Measurements from ENCODE around the gene UIMC1.
"Not testable (repeated sequence)": the region's sequence is repeated elsewhere in the genome, so short reads cannot be mapped to it uniquely, and the experiment has no call there.

Gene UIMC1

DNA sequence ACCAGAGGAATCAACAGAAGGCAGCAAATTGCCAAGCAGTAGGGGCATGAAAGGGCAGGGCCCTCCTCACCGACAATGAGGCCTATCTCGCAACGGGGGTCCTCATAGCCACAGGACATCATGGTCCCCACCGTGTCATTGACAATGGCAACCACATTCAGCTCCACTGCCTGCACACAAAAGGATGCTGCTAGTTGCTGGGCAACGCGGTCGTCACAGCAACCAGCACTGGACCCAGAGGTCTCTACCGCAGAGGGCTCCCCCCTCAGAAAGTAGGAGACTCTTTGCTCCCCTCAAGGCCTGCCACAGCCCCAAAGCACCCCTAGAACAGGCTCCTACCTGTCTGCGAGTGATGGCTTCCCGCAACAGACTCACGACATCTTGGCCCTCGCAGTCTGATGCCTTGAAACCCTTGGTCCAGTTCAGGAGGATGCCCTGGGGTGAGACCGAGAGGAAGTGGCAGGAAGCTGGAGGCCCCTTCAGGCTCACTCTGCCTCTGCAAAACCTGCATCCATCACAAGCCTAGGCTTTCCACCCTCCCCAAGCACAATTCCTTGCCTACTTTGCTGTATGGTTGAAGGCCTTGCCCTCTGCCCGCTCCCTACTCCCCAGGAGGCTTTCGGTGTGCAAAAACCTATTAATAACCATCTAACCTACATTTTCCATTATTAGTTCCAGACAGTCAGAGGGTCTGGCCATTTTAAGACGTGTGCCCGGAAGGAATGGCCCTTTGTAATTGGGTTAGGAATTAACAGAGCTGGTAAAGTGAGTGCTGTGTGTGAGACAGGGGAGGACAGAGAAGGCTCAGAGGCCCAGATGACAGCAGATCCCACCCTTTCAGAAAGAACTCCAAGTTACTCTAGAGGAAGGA is 122.6 kb downstream of the UIMC1 start:
- no peak for DNase-seq (ENCODE audit: low spot score)

DNA sequence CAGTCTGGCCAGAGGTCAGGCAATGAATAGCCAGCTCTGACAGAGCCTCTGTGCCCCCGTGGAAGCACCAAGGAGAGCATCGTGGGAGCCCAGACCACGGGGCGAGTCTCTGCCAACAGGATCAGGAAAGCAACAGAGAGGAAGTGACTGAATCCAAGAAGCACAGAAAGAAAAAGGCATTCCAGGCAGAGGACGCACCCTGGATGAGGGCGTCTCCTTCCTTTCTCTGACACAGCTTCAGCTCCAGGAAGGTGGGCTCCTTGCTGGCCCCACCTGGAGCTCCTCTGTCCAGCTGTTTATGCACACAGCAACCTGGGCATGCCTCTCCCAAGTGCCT is 124.0 kb downstream of the UIMC1 start:
- no peak for DNase-seq (ENCODE audit: low spot score)

DNA sequence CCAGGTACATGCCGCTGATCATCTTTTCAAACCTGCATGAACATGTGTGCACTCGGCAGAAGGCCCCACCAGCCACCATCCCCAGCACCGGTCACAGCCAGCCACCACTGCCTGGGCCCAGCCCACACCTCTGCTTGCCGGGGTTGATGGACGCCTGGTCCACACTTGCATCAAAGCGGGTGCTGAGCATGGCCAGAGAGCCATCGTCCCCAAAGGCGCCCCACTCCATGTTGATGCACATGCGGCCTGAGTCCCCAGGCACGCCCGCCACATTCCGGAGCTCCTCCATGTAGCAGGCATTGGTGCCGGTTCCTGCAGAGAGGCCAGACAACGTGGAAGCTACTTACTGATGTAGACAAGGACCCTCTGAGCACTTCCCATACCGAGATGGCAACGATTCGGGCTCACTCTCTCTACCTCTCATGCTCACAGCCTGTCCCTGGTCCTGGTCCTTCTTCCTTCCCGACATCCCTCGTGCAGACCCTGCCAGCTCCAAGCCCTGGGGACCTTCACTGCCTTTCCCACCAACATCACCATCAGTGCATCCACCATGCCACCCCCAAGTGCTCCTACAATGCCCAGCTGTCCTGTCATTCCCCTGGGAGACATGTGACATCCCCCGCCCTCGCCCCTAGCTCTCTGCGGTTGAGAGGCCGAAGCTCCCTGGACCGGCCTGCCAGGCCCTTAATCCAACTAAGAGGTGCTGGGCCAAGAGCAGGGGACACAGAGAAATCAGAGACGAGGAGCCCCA is 124.6 kb downstream of the UIMC1 start:
- no peak for DNase-seq (ENCODE audit: low spot score)

DNA sequence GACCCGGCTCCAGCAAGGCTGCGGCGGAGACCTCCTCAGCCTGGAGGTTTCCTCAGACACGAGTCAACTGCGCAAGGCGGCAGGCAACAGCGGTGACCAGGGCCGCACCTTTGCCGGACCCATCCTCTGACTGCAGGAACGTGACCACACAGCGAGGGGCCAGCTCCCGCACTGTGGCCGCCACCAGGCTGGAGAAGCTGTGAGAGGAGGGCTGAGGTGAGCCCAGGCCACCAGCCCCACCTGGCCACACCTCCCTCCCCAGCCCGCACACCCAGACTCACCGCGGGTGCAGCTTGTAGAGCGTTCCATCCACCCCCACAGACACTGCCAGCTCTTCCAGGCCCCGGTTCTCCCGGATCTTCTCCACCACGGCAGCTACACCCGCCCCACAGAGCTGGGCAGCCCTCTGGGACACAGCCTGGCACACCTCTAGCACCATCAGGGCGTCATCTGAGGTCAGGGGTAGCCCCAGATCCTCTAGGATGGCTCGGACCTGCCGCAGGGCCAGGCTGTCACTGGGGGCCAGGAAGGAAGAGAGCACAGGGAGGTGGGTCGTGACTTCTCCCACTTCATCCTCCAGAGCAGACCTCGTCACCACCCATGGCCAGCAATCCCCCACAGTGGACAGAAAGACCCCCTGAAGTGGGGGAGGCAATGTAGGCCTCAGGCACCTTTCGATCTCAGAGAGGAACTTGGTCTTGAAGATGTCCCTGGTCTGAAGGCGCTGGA is 125.4 kb downstream of the UIMC1 start:
- DNase-seq (ENCODE audit: low spot score) = no peak

DNA sequence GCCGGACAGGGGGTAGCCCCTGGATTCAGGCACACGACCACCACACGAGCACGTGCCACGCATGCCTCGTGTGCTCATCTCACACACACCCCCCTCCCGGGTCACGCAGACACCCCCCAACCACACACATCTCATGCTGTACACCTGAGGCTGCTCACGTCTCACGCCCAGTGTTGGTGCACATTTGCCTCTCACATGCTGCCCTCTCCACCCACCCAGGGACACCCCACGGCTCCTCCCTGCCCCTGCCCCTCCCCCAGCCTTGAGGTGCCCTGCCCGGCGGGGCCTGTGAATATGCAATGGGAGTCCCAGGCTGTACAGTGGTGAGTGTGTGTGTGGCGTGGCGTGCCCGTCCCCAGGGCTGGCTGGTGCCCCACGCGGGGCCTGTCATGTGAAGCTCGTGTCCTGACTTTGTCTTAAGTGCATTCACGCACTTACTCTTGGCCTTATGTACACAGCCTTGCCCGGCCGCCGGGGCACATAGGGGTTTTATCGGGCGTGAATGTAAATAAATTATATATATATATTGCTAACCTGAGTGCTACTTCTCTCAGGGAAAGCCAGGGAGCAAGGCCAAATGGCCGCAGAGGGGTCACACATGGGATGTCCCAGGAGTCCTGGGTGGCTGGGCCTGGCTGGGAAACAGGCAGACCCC is 126.1 kb downstream of the UIMC1 start:
- no peak for DNase-seq (ENCODE audit: low spot score)

DNA sequence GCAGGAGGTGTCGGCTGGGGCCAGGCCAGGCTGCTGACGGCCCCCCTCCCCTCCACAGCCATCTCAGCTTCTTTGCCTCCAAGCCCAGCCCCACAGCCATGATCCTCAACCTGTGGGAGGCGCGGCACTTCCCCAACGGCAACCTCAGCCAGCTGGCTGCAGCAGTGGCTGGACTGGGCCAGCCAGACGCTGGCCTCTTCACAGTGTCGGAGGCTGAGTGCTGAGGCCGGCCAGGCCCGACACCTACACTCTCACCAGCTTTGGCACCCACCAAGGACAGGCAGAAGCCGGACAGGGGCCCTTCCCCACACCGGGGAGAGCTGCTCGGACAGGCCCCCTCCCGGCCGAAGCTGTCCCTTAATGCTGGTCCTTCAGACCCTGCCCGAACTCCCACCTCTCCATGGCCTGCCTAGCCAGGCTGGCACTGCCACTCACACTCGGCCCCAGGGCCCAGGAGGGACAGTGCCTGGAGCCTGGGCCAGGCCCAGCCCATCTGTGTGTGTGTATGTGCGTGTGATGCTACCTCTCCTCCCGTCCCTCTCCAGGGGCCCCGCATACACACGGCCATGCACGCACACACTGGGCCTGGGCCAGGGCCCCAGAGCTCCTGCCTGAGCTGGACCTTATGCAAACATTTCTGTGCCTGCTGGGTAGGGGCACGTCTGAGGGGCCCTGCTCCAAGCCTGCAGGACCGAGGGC is 126.8 kb downstream of the UIMC1 start:
- no peak for DNase-seq (ENCODE audit: low spot score)

DNA sequence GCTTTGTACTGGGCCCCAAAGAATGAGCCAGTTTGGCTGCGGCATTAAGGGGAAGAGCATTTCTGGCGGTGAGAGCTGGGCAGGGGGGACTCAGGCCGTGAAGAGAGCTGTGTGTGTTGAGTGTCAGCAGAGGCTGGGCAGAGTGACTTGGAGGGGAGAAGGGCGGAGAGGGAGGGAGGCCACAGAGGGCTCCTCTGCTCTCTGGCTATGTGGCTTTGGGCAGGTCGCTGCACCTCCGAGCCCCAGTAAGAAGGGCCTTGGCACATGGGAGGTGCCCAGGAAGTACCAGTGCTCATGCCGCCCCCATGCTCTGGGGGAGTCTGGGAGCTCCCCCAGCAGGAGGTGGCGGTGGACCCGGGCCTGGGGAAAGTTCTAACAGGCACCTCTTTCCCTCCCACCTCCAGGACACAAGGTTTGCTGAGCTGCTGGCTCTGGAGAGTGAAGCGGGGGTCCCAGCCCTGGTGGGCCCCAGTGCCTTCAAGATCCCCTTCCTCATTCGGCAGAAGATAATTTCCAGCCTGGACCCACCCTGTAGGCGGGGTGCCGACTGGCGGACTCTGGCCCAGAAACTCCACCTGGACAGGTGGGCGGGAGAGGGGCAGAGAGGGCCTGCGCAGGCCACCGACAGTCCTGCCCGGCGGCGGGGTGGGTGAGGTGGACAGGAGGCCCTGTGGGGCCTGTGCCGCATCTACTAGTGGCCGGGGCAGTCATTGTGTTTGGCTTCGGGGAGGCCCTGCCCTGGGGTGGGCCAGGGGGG is 127.5 kb downstream of the UIMC1 start:
- DNase-seq (ENCODE audit: low spot score) = no peak

DNA sequence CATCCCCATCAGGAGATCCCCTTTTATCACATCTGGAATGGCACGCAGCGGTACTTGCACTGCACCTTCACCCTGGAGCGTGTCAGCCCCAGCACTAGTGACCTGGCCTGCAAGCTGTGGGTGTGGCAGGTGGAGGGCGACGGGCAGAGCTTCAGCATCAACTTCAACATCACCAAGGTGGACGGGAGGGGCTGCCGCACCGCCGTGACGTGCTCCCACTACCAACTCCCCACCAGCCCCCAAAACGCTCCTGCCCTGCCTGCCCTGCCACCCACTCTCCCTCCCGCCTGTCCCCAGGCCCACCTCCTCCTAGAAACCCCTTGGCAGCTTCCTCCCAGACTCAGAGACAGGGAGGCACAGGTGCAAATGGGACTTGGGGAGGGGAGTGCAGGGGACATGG is 128.1 kb downstream of the UIMC1 start:
- DNase-seq (ENCODE audit: low spot score) = no peak

DNA sequence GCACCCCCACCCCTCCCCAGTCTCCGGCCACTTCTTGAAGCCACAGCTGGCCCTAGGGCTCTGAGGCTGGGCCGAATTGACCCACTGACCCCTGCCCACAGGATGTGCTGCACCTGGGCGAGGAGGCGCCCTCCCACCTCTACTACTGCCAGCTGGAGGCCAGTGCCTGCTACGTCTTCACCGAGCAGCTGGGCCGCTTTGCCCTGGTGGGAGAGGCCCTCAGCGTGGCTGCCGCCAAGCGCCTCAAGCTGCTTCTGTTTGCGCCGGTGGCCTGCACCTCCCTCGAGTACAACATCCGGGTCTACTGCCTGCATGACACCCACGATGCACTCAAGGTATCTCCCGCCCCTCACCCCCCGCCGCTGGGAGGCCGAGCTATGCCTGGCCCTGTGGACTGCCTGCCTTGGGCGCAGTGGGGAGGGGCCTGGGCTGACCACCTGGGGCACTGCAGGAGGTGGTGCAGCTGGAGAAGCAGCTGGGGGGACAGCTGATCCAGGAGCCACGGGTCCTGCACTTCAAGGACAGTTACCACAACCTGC is 128.7 kb downstream of the UIMC1 start:
- no peak for DNase-seq (ENCODE audit: low spot score)

DNA sequence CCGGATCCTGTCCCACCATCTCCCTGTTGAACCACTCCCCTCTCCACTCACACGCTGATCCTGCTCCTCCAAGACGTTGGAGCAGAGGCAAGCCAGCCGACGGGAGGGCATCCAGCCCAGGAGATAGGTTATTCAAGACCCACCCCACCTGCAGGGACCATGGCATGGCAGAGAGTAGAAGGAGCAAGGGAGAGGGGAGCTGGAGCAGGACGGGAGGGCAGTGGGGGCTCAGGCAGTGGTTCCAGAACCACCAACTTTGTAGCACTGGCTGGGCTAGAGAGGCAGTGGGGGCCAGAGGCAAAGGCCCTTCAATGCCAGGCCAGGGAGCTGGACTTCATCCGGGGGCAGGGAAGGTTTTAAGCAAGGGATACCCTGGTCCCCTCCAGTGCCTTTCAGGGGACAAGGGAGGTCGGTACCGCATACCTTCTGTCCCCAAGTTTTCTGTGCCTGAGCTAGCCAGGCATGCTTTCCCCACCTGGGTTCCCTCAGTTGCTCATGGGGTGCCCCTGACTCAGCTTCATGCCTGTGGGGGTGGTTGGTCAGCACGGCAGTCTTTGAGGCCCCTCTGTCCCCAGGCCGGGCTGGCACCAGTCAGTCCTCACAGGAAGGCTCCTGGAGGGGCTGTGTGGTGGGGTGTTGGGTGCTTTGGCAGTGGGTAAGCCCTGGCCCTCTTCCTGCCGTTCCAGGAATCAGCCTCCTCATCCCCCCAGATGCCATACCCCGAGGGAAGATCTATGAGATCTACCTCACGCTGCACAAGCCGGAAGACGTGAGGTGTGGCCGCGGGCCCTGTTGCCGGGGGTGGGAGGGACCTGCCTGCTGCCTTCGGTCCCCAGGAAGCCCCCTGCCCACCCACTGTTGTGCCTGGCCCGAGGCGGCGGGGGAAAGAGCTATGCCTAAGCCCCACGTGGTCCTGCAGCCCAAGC is 129.8 kb downstream of the UIMC1 start:
- DNase-seq (ENCODE audit: low spot score) = no peak

DNA sequence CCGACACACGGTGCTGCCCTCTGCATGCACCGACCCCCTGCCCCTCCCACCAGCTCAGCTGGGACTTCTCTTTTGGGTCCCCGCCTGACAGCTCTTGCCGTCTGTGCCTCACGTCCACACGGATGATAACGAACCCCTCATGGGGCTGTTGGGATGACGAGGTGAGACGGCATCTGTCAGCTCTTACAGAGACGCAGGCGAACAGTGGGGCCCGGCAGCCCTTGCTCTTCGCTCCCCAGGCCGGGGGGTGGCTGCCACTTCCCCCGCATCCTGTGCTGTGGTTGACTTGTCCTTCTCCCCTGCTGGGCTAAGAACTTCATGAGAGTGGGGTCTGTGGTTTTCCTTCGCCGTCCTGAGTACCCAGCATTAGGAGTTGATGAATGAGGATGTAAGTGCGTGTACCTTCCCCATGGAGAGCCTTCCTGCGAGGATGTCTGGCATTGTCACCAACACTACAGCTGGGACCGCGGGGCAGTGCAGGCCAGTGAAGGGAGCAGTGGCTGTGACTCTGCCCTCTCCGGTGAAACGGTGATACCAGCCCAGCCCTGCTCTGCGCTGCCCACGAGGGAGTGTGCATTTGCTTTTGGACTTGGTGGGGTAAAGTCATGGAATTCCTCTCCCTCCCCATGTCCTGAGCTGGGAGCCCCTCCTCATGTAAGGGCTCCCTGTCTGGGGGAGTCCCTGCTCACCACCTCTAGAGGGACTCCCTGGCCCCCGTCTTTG is 130.6 kb downstream of the UIMC1 start:
- DNase-seq (ENCODE audit: low spot score) = no peak

DNA sequence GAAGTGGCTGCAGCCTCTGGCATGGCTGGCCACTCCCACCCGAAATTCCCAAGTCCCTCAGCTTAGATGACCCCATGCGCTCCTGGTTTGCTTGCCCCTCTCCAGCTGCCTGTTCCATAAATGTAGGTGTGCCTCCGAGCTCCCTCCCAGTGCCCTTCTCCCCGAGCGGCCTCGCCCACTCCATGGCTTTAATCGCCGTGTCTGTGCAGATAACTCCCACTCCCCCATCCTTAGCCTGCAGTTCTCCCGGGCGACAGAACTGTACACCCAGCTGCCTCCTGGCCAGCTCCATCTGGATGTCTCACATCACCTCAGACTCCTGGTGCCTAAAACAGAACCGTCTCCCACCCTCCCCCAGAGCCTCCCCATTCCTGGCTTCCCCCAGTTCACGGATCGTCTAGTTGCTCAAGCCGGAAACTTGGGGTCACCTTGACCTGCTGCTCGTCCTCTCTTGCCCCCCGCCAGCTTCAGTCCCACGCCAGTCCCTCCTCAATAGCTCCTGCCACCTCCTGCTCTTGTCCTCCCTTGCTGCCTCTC is 131.5 kb downstream of the UIMC1 start:
- DNase-seq (ENCODE audit: low spot score) = no peak

DNA sequence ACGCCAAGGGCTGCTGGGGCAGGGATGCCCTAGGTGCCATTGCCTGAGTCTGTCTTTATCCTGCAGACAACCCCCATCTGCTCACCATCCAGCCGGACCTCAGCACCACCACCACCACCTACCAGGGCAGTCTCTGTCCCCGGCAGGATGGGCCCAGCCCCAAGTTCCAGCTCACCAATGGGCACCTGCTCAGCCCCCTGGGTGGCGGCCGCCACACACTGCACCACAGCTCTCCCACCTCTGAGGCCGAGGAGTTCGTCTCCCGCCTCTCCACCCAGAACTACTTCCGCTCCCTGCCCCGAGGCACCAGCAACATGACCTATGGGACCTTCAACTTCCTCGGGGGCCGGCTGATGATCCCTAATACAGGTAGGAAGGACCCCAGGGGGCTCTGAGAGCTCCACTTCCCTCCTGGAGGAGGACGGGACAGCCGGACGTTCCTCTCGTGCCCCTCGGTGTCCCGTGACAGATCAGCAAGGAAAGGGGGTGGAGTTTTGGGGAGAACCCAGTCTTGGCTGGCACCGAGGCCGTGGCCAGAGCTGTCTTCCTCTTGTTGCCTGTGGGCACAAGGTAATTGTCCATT is 132.3 kb downstream of the UIMC1 start:
- DNase-seq (ENCODE audit: low spot score) = no peak

DNA sequence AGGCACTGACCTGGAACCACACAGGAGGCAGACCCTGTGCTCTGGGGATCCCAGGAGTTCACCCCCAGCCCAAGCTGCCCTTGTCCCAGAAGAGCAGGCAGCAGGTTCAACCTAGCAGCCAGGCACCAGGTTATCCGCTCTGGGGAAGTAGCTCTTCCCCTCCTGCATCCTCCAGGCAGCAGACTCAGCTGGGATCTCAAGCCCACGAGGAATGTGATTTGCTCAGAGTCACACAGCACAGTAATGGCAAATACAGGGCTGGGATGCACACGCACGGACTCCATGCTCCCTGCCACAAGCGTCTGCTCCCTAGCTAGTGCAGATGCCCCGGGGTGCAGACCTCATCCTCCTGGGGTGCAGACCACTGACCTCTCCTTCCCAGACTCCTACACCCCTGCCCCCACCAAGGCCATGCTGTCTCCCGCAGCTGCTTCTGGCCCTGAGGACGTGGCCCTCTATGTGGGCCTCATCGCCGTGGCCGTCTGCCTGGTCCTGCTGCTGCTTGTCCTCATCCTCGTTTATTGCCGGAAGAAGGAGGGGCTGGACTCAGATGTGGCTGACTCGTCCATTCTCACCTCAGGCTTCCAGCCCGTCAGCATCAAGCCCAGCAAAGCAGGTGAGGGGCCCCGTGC is 132.9 kb downstream of the UIMC1 start:
- DNase-seq (ENCODE audit: low spot score) = no peak

DNA sequence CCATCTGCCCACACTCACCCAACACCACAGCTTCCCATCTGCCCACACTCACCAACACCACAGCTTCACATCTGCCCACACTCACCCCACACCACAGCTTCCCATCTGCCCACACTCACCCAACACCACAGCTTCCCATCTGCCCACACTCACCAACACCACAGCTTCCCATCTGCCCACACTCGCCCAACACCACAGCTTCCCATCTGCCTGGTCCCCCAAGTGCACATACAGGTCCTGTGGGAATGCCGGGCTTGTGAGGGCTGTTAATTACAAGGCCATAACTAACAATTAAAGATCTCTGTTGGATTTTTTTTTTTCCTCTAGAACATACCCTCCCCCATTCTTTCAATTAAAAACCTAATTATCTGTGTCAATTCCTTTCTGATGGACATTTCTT is 133.6 kb downstream of the UIMC1 start:
- DNase-seq (ENCODE audit: low spot score) = not testable (repeated sequence)

DNA sequence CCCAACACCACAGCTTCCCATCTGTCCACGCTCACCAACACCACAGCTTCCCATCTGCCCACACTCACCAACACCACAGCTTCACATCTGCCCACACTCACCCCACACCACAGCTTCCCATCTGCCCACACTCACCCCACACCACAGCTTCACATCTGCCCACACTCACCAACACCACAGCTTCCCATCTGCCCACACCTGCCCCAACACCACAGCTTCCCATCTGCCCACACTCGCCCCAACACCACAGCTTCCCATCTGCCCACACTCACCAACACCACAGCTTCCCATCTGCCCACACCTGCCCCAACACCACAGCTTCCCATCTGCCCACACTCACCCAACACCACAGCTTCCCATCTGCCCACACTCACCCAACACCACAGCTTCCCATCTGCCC is 134.0 kb downstream of the UIMC1 start:
- DNase-seq (ENCODE audit: low spot score) = not testable (repeated sequence)

DNA sequence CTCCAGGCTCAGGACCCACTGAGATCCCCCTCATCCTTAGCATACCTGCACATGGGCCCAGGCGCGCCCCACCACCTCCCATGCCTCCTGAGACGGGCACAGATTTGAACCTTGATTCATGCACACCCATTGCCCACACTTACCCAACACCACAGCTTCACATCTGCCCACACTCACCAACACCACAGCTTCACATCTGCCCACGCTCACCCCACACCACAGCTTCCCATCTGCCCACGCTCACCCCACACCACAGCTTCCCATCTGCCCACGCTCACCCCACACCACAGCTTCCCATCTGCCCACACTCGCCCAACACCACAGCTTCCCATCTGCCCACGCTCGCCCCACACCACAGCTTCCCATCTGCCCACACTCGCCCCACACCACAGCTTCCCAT is 135.9 kb downstream of the UIMC1 start:
- DNase-seq (ENCODE audit: low spot score) = not testable (repeated sequence)

DNA sequence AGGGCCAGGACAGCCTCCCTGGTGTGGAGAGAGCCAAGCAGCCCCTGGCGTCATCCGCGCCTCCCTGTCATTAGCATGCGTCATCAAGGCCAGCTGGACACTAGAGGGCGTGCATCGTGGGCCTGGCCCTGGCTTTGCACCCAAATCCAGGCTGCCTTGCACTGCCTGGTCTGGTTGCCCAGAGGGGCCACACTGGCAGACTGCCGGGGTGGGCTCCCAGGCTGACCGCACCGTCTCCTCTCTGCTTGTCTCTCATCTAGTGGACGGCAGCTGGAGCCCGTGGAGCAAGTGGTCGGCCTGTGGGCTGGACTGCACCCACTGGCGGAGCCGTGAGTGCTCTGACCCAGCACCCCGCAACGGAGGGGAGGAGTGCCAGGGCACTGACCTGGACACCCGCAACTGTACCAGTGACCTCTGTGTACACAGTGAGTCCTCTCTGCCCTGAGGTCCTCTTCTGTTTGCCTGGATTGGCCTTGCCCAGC is 136.4 kb downstream of the UIMC1 start:
- DNase-seq (ENCODE audit: low spot score) = no peak

All from CD4-positive, alpha-beta T cell treated with Interleukin-15 for 4 hours (primary cell).